ENCODE data around the gene AZGP1. TPM values are rescaled to one million over a fixed set of nuclear protein-coding genes. Genes with fewer than 3 reads are reported as not detected.

The AZGP1 gene
- not detected in 2 replicates for total RNA-seq (ENCODE audit: low replicate concordance)

GRCh38 chr7:99975782-99976521 is at the start of gene AZGP1:
TSS of gene AZGP1 (minus strand) at chr7:99976031. CDS start at chr7:99976020, 11 bp downstream.
- H3K4me3 ChIP-seq (ENCODE audit: low read depth, low read length) = no peak within 1 kb of the TSS
- TF ChIP-seq, protein P1, sequence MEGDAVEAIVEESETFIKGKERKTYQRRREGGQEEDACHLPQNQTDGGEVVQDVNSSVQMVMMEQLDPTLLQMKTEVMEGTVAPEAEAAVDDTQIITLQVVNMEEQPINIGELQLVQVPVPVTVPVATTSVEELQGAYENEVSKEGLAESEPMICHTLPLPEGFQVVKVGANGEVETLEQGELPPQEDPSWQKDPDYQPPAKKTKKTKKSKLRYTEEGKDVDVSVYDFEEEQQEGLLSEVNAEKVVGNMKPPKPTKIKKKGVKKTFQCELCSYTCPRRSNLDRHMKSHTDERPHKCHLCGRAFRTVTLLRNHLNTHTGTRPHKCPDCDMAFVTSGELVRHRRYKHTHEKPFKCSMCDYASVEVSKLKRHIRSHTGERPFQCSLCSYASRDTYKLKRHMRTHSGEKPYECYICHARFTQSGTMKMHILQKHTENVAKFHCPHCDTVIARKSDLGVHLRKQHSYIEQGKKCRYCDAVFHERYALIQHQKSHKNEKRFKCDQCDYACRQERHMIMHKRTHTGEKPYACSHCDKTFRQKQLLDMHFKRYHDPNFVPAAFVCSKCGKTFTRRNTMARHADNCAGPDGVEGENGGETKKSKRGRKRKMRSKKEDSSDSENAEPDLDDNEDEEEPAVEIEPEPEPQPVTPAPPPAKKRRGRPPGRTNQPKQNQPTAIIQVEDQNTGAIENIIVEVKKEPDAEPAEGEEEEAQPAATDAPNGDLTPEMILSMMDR (IDR thresholded peaks at IDR 0.05; ENCODE audit: insufficient read depth, low read length) = no peak
- DNase-seq (ENCODE audit: low read depth) = no peak

- no peak overlapping the region for H3K4me3 ChIP-seq (ENCODE audit: low read depth, low read length)
- no peak for DNase-seq (ENCODE audit: low read depth)
- TF ChIP-seq, protein P1 (IDR thresholded peaks at IDR 0.05; ENCODE audit: insufficient read depth, low read length) = no peak
Measured at GRCh38 chr7:100024020-100024619, 48.3 kb upstream of the AZGP1 start.

GRCh38 chr7:100023526-100023925 is 47.7 kb upstream of the AZGP1 start:
- DNase-seq (ENCODE audit: low read depth) = no peak
- no peak overlapping the region for H3K4me3 ChIP-seq (ENCODE audit: low read depth, low read length)
- TF ChIP-seq, protein P1 (IDR thresholded peaks at IDR 0.05; ENCODE audit: insufficient read depth, low read length) = no peak

GRCh38 chr7:100022621-100023020 is 46.8 kb upstream of the AZGP1 start:
- TF ChIP-seq, protein P1 (IDR thresholded peaks at IDR 0.05; ENCODE audit: insufficient read depth, low read length) = no peak
- no peak overlapping the region for H3K4me3 ChIP-seq (ENCODE audit: low read depth, low read length)
- DNase-seq (ENCODE audit: low read depth) = no peak

GRCh38 chr7:100021297-100021696 is 45.5 kb upstream of the AZGP1 start:
- TF ChIP-seq, protein P1 (IDR thresholded peaks at IDR 0.05; ENCODE audit: insufficient read depth, low read length) = no peak
- DNase-seq (ENCODE audit: low read depth) = no peak
- H3K4me3 ChIP-seq (ENCODE audit: low read depth, low read length) = no peak overlapping the region

DNA sequence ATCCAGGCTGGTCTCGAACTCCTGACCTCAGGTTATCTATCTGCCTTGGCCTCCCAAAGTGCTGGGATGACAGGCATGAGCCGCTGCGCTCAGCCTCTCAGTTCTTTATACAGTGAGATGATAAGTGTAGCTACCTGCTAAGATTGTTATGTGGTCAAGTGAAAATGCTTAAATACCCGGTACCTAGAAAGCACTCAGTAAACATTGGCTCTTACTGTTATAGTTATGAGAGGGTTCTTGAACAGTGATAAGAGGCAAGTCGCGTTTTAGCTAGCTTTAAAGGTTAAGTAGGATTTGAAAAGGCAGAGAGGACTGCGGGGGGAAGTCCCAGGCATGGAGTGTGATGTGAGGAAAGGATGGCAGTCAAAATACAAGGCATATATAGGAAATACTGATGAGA is 44.1 kb upstream of the AZGP1 start:
- no peak overlapping the region for H3K4me3 ChIP-seq (ENCODE audit: low read depth, low read length)
- DNase-seq (ENCODE audit: low read depth) = no peak
- TF ChIP-seq, protein P1 (IDR thresholded peaks at IDR 0.05; ENCODE audit: insufficient read depth, low read length) = no peak

Data from fibroblast of the aortic adventitia (primary cell).